GM10266 (cell line): ENCODE data around the gene SARDH.

Experiments
- DNase-seq: peaks from one replicate; pipeline ENCODE4 v3.0.0; 2012; ENCODE audit errors: extremely low spot score
- TF ChIP-seq, protein P1 (sequence below): IDR thresholded peaks from 2 replicates; pipeline ENCODE4 v1.5.1; 2012; ENCODE audit warnings: mild to moderate bottlenecking, low read depth; ENCODE audit not compliant: control insufficient read depth, insufficient read depth; ENCODE audit errors: missing control alignments

The SARDH gene

DNA sequence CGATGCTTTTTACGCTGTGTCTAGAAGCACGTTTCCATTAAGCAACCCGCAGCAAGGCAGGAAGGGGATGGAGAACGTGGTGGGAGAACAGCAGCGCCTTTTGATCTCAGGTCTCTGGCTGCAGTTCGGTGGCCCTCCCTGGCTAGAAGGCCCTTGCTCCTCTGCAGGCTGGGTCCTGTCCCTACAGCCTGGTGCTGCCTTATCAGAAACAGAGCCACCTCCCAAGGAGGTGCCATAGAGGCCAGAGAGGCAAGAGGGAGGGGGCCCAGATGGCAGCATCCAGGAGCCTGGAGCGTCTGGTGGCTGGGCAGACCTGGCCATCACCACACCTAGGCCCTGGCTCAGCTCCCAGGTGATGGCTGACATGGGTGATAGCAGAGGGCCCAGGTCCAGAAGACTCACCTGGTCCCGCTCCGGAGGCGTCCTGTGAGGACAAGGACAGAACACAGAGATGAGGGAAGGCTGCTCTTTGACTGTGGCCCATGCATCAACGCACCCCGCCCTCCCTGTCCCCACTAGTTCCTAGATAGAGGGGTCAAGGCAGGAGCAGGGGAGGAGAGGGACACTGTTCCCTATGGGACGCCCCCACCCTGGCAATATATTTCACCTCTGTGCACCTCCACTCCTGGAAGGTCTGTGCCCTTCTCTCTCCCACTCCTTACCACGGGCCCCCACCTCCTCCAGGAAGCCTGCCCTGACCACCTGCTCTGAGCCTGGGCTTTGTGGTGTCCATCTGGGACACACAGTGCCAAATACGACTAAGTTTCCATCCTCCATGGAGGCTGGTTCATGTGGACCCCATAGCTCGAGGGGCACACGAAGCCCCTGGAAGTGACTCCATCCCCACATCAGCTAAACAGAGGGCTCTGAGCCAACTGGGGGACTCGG is 41.6 kb upstream of the SARDH start:
- TF ChIP-seq, protein P1, sequence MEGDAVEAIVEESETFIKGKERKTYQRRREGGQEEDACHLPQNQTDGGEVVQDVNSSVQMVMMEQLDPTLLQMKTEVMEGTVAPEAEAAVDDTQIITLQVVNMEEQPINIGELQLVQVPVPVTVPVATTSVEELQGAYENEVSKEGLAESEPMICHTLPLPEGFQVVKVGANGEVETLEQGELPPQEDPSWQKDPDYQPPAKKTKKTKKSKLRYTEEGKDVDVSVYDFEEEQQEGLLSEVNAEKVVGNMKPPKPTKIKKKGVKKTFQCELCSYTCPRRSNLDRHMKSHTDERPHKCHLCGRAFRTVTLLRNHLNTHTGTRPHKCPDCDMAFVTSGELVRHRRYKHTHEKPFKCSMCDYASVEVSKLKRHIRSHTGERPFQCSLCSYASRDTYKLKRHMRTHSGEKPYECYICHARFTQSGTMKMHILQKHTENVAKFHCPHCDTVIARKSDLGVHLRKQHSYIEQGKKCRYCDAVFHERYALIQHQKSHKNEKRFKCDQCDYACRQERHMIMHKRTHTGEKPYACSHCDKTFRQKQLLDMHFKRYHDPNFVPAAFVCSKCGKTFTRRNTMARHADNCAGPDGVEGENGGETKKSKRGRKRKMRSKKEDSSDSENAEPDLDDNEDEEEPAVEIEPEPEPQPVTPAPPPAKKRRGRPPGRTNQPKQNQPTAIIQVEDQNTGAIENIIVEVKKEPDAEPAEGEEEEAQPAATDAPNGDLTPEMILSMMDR, result no peak
- no peak for DNase-seq

DNA sequence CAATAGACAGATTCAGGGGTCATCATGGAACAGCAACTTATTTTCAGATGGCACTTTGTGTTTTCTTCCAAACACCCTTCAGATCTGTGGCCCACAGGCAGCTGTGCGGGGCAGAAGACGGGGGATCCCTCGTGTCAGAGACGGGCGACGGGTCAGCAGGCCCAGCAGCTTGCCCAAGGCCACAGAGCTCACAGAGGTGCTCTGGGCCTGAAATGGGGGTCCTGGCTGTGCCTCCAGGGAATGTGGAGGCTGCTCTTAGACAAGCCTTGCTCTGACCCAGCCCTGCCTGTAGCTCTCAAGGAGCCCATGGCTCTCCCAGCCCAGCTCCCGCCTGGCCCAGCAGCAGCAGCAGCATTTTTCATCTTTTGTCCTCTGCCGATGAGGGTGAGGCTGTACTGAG is 40.9 kb upstream of the SARDH start:
- TF ChIP-seq, protein P1, result no peak
- DNase-seq, result no peak

DNA sequence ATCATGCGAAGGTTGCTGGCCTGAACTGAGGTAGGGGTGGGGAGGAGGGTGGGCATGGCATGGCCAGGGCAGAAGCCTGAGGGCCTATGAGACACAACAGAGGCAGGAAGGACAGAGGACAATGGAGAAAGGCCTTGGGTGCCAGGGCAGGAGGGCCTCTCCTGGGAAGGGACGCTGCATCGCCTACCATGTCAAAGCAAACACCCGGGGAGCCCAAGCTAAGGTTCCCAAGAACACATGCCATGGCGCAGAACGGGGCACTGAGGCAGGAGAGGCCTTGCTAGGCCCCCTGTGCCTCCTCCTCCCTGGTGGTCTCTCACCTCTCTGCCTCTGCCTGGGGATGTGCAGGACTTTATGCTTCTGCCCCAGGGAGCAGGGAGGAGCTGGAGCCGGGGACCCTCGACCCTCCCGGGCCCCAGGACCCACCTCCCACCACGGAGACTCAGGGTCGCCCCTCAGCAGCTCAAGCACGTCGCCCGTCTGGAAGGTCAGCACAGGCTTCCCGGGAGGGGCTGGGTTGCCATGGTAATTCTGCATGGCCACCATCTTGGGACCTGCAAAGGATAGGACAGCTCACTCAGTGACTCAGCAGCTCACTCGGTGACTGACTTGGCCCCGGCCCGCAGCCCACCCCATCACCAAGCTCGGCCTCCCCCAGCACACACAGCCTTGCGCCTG is 40.3 kb upstream of the SARDH start:
- no peak for DNase-seq
- TF ChIP-seq, protein P1, result no peak

DNA sequence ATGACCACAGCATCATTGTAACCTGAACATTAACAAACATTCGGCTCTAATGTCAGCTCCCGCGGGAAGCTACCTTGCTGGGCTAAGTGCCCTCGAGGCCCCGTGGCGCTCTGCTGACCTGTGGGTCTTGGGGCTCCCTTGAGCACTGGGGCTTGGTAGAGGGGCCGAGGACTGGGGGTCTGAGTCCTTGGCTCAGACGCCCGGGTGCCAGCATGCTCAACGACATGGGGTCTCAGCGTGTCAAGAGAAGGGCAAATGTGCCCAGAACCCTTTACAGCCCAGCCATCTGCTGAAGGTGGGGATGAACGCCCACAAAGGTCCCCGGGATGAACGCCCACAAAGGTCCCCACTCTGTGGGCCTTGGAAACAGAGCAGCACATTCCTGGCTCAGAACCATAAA is 39.7 kb upstream of the SARDH start:
- TF ChIP-seq, protein P1, result no peak

DNA sequence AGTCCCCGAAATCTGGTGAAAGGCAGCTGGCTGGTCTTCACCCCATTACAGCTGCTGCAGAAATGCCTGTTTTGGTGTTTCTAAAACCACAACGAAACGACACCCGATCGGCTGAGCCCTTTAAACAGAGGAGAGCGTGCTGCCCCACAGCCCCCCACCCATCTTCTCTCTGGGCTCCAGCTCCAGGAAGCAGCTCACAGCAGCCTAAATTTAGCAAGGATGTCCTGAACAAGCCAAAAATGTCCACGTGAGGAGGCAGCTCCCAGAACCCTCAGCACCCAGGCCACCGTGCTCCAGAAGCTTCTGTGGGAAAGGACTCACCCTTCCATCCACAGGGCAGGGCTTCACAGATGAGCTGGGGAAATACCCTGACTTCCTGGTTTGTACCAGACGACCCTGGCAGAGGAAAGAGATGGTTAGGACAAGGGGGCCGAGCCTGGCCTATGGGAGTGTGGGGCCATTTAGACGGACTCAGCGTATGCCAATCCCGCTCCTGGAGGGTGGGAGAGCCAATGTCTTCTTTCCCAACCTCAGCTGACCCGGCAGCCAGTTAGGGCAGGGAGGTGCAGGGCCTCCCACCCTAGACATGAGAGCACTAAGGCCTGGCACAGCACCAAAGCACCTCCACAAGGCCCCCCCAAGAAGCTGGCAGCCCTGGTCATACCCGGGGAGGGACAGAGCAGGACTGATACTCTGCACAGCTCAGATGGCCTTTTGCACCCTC is 39.1 kb upstream of the SARDH start:
- DNase-seq, result no peak
- TF ChIP-seq, protein P1, result no peak

More for the DNA sequence above, 39.7 kb upstream of the SARDH start:
- no peak for DNase-seq

DNA sequence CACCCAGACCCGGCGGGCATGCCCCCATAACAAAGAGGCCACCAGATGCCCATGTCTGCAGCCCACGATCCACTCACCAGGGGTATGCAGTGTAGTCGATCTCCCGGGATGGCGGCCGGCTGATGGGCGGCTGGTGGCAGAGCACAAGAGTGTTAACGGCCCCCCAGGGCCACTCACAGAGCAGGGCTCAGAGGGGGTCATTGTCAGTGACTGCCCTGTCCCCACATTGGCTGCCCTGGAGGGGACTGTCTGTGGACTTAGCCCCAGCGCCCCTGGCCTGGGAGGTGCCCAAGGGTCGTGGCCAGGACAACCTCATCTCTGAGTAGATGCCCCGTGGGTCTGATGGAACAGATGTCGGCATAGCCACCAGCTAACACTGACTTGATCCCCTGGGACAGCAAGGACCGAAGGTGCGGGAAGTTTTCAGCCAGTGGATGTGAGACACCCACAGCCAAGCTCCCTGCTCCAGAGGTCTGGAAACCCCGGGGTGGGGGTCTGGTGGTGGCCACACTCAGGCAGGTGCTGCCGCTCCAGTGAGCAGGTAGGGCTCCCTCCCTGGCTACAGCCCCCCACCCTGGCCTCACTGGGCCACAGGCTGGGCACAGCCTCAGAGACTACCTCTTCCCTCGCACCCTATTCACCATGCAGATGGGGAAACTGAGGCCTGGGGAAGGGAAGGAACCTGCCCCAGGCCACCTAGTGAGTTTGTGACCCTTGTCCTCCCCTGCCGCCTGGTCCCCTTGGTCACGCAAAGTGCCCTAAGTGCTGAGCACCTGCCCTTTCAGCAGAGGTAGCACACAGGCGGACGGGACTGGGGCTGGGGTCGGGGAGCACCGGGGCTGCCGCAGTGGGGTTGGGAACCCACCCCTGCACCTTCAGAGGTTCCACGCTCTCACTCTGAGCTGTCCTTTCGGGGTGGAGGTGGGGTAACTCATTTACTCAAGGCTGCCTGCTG is 38.1 kb upstream of the SARDH start:
- DNase-seq, result no peak
- TF ChIP-seq, protein P1, result no peak
